TTC549 (cell line): ENCODE data around the gene CCL22.
"Not testable (repeated sequence)": the region's sequence is repeated elsewhere in the genome, so short reads cannot be mapped to it uniquely, and the experiment has no call there.

Experiments used
- FAIRE-seq: peaks from 2 replicates; lab custom pipeline; 2012; peaks lifted over from hg19 to GRCh38; lab: Jason Lieb, UNC

CCL22 gene

DNA sequence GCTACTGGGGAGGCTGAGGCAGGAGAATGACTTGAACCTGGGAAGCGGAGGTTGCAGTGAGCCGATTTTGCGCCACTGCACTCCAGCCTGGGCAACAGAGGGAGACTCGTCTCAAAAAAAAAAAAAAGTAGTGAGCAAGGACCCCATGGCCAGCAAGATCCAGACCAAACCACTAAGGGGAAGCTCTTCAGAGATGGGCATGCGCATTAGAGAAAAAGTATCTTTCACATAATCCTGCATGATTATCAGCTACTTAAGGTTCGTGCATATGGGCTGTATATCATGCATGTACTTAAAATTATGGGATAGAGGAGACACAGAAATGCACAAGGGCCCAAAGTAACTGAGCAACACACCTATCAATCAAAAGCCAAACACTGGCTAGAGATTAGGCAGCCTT, 10.7 kb upstream of the CCL22 start:
- no peak for FAIRE-seq

DNA sequence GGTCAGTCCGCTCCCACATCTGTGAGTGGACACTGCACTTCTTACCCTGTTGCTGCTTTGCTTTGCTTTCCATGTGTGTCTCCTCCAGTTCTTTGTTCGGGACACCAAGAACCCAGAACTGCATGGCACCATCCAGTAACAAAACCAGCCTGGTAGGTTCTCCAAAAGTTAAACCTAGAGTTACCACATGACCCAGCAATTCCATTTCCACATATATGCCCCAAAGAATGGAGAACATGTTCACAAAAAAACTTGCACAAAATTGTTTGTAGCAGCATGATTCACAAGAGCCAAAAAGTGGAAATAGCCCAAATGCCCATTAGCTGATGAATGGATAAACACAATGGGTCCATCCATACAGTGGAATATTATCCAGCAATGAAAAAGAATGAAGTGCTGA, 10.3 kb upstream of the CCL22 start:
- no peak for FAIRE-seq

DNA sequence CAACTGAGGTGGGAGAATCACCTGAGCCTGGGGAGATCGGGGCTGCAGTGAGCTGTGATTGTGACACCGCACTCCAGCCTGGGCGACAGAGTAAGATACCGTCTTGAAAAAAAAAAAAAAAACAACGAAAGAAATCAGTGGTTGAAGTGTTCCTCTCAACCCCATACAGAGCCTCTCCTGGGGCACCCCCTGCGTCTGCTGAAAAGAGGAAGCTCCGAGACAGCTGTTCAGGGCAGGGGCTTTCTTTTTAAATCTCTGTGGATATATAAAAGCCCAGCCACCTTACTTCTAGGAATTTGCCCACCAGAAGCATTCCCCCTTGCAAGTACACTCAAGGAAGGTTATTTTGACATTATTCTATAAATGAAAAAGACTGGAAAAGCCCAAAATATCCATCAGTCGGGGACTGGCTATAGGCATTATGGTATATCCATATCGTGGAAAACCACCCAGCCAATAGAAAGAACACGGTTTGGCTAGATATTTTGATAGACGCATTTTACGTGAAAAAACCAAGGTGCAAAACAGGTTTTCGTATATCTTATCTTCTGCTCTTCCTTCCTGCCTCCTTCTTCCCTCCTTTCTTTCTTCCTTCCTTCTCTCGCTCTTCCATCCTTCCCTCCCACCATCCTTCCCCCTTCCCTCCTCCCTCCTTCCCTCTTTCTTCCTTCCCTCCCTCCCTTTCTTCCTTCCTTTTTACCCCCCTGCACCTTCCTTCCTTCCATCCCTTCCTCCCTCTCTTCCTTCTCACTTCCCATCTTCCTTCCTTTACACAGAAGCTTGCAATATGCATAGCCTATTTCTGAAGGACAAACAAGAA, 9.2 kb upstream of the CCL22 start:
- no peak for FAIRE-seq

DNA sequence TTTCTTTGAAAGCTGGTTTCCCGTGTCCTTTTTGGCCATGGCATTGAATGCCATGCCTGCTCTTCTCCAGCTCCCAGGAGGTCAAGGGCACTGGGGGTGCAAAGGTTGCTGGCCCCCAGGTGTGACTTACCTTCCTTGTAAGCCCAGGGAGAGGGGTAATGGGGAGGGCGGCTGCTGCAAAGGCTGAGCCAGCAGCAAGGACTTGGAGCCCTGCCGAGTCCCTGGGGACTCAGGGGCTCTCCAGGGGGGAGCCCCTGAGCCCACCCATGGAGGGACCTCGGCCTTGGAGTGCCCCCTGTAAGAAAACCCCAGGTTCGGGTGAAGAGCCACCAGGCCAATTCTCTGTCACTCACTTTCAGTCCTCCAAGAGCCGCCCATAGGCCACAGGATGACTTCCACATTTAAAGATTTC, 5.9 kb upstream of the CCL22 start:
- no peak for FAIRE-seq

DNA sequence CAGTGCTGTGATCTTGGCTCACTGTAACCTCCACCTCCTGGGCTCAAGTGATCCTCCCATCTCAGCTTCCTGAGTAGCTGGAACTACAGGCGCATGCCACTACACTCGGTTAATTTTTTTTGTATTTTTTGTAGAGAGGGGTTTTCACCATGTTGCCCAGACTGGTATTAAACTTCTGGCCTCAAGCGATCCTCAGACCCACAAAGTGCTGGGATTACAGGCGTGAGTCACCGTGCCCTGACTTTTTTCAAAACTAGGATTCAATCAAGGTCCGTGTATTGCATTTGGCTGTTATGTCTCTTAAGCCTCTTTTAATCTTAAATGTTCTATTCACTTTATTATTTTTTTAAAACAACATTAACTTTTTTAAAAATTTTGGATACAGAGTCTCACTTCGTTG, 4.3 kb upstream of the CCL22 start:
- no peak for FAIRE-seq

DNA sequence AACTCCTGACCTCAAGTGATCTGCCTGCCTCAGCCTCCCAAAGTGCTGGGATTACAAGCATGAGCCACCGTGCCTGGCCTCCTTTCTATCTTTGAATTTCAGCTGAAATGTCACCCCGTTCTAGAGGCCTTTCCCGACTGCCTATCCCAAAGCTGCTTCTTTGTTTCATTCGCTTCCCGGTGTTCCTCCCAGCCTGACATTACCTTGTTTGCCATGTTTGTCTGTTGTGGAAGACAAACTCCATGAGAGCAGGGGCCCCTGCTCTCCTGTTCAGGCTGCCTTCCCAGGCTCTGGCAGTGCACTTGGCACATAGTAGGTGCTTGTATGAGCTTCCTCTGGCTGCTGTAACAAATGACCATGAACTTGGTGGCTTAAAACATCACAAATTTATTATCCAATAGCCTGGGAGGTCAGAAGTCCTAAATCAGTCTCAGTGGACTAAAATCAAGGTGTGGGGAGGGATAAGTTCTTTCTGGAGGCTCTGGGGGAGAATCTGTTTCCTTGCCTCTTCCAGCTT, 2.6 kb upstream of the CCL22 start:
- FAIRE-seq = no peak

DNA sequence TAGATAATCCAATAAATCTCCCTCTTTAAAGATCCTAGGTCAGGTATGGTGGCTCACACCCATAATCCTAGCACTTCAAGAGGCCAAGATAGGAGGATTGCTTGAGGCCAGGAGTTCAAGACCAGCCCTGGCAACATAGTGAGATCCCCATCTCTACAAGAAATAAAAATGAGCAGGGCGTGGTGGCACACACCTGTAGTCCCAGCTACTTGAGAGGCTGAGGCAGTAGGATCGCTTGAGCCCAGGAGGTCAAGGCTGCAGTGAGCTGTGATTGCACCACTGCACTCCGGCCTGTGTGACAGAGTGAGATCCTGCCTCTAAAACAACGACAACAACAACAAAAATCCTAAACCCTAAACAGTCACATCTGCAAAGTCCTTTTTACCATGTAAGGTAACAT, 2.0 kb upstream of the CCL22 start:
- FAIRE-seq = no peak

DNA sequence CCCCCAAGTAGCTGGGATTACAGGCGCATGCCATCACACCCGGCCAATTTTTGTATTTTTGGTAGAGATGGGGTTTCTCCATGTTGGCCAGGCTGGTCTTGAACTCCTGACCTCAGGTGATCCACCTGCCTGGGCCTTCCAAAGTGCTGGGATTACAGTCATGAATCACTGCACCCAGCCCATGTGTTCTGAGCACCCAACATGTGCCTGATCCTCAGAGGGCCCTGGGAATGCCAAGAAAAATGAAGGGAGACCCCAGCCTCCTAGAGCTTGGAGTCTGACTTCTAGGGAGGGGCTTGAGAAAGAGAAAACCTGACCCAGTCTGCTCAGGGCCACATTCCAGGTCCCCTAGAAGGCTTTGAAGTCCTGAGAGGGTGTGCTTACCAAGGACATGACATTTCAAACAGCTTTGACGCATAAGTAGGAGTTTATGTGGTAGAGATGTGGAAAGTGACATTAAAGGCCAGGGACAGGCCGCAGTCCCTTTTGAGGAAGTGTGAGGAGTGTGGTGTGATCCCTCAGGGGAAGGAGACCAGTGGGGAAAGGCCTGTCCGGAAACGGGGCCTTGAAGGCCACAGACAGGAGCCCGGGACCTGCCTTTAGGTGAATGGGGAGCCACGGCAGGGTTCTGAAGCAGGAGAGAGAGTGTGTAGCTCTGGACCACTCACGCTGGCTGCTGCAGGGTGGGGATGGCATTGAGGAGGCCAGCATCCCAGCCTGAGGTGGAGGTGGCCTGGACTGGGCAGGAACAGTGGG, 1.1 kb upstream of the CCL22 start:
- FAIRE-seq = no peak

DNA sequence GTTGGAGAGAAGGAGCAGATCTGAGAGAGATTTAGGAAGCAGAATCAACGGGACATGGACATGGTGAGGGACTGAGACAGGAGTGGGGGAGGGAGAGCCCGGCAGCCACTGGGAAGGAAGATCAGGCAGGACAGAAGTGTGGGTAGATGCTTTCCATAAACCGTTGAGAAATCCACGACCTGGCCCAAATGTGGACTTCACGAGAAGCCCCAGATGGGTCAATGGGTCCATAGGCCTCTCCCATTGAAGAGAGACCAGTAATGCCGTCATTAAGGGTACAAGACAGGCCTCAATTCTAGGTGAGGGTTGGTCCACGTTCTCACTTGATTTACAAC, 530 bp upstream of the CCL22 start:
- no peak for FAIRE-seq

DNA sequence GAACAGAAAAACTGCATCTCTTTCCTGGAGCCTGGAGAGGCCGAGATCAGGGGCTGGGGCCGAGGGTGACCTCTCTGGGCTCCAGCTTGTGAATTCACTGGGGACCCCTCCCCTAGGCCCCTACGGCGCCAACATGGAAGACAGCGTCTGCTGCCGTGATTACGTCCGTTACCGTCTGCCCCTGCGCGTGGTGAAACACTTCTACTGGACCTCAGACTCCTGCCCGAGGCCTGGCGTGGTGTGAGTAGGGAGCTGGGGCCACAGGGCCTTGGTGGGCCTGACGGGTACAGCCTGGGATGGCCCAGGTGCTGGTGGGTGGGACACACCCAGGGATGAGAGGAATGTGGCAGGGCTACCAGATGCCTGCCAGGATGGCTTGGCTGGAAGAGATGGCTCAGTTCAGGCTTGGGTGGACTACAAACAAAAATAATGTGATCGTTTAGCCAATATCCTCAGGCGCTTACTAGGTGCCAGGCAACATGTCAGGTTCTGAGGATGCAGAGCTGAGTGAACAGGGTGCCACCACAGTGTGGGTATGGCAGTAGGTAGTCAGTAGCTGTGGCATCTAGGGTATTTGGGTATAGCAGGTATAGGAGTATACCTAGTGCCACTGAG, 1.8 kb downstream of the CCL22 start:
- no peak for FAIRE-seq

DNA sequence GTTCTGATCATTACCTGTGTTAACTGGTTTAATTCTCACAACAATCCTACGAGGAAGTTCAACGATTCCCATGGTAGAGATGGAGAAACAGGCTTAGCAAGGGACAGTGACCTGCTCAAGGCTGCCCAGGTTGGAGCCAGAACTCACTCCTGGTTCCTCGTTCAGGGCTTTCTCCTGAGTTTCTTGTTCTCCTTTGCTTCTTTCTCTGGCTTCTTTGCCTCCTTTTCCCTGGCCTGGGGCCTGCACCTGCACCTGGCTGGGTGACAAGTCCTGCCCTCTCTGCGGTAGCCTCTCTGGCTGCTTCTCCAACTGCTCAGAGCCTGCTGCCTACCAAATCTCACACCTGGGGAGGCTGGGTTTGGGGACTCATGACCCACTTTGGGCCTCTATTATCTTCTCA, 2.8 kb downstream of the CCL22 start:
- no peak for FAIRE-seq

DNA sequence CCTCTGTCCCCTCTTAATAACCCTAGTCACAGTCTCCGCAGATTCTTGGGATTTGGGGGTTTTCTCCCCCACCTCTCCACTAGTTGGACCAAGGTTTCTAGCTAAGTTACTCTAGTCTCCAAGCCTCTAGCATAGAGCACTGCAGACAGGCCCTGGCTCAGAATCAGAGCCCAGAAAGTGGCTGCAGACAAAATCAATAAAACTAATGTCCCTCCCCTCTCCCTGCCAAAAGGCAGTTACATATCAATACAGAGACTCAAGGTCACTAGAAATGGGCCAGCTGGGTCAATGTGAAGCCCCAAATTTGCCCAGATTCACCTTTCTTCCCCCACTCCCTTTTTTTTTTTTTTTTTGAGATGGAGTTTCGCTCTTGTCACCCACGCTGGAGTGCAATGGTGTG, 5.6 kb downstream of the CCL22 start:
- no peak for FAIRE-seq

DNA sequence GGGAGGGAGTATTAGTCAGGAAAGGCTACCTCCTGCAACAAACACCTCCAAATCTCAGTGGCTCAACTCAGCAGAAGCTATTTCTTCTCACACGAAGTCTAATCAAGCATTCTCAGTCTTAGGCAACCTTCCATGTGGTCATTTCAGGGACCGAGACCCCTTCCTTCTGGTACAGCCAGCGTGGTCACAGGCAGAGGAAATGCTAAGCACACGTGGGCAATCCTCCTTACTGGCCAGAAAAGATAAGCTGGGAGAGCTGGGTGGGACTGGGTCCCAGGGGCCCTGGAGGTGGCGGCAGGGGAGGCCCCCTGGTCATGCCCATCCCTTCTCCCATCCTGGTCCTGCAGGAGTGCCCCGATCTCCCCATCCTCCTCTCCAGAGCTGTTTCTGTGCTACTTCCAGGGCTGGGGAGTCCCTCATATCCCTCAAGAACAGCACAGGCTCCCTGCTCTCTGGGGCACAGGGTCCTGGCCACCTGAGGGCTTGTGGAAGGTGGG, 8.0 kb downstream of the CCL22 start:
- no peak for FAIRE-seq

DNA sequence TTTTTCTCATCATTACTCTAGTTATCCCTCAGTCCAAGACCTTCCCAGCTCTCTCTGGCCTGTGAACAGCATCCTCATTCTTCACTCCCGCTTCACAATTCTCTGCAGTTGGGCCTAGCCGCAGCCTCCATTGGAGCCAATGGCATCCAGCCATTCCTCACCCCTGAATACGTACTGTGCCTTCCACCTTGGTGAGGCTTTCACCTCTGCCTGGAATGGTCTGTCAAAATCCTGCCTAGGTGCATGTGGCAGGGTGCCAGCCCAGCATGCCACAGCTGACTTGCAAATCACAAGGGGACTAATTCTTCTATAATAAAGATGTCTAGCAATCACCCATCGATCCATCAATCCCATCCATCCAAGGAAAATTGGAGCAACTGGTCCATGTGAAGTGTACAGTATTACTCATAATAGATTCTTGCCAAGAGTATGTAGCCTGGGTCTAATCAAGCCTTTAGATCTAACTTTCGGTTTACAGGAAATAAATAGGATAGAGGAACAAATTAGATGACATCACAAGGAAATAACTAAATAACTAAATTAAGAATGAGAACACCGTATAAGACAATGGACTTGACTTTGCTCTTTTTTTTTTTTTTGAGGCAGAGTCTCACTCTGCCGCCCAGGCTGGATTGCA, 8.7 kb downstream of the CCL22 start:
- no peak for FAIRE-seq

DNA sequence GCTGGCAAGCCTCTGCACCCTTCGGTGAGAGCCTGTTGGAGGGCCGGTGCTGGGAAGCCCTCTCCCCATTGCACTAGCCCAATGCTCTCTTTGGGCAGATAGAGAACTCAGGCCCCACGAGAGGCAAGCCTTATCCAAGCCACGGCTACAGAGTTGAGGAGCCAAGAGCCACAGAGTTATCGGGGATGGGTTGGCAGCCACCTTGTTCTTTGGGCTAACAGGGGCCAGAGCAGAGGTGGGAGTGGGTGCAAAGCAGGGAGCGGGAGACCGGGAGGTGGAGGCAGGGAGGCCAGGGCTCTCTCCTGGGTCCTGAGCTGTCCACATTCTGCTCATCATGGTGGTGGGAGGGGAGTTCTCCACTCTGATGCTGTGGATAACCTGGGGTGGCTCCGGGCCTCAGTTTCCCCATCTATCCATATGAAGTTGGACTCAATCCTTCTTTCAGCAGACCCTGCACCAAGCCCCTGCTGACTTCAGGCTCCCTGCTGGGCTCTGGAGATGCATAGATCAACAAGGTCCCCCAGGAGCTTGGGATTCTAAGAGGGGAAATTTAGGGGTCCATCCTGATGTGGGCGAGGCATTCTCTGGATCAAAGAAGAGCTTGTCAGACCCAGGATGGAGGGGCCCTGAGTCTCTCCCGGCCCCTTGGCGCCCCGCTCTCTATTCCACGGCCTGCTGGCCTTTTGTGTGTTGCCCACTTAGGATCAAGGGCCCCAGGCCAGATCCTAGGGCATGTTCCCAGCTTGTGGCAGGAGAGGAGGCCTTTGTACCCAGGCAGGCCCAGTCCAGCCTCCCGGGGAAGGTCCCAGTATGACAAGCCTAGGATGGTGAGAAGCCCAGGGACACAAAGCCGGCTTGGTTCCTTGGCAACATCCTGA, 13.2 kb downstream of the CCL22 start:
- FAIRE-seq = no peak

DNA sequence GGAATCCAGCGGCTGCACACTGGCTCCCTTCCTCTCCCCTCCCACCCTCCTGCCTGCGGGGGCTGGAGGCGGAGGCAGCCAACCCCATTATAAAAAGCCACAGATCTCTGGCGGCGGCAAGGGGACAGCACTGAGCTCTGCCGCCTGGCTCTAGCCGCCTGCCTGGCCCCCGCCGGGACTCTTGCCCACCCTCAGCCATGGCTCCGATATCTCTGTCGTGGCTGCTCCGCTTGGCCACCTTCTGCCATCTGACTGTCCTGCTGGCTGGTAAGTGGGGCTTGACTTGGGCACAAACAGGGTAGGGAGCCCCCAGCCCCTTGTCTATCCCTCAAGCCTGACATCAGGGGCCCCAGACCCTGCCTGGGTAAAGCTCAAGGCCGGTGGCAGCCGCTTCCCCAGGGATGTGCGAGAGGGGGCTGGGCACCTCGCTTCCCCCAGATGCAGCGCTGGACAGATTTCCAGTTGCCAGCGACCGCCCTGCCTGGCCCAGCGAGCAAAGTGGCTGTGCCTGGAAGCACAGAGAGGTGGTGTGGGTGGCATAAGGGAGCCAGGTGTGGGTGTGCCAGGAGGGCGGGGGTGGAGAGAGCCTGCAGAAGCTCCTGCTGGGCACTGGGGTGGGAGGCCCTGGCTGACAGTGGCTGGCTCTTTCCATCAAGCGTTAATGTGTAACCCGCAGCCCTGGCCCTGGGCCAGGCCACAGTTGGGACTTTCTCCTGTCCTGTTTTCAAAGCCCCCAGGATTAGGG, 14.0 kb downstream of the CCL22 start, which contains the start of gene CX3CL1:
Gene CX3CL1 (plus strand): TSS at position 119 of the 745 bp plus-strand sequence. CDS start 79 bp downstream, at position 198.
- no peak for FAIRE-seq

DNA sequence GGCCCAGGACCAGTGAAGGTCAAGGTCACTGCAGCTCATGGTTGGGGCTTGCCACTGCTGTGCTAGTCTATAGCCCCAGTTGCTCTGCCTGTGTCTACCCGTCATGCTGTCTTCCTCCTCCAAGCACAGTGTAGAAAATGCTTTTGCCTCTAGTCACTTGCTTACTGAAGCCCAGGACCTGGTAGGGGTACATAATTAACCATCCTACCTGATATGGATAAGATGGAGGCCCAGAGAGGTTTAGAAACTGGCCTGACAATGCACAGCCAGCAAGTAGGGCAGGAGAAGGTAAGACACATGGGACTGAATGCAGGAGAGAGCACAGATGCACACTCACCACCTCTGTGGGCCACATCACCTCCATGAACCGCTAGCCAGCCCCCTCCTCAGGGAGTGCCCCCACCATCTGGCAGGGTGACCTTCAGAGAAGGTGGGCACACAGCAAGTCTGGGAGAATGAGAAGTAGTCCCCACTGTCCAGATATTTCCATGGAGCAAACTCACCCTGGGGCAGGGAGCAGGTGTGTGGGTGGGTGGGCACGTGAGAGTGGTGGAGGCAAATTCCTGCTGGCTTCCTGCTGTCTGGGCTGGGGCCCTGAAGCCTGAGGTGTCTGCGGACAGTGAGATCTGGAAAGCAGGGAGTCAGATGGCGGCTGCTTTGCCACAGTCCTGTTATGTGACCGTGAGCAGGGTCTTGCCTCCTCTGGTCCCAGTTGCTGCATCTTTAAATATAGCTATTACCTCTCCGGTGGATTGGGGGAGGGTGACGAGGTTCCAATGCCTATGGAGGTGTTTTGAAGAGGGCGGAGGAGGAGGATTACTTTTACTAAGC, 14.7 kb downstream of the CCL22 start:
- FAIRE-seq = no peak

DNA sequence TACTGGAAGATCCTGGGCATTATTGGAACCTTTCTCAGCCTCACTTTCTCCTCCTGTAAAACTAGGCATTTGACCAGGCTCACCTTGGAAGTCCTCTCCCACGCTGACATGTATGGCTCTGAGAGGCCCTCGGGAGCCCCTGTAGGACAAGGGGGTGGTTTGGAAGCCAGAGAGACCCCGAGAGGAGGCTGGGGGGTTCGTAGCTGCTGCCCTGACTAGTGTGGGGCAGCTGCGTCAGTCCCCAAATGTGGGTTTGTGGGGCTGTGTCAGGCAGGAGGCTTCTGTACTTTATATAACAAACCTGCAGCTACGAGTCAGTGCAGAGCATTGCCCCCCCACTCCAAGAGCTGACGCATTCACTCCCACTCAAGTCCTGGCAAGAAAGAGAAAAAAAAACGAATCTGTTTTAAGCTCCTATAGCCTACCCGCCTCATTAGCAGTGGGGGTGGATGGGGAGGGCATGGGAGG, 15.5 kb downstream of the CCL22 start:
- no peak for FAIRE-seq

DNA sequence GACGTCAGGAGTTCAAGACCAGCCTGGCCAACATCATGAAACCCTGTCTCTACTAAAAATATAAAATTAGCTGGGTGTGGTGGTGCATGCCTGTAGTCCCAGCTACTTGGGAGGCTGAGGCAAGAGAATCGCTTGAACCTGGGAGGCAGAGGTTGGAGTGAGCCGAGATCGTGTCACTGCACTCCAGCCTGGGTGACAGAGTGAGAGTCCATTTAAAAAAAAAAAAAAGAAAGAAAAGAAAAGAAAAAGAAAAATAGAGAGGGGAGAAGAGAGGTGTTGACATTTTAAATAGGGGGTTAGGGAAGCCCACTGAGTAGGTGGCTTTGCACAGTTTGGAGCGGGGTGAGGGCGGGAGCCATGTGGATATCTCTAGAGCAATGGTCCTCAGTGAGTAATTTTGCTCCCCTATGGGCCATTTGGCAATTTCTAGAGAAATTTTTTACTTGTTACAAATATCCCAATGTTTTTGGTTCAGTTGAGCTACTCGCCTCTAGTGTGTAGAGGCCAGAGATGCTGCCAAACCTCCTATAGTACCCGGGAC, 16.4 kb downstream of the CCL22 start:
- FAIRE-seq = not testable (repeated sequence)
